ENCODE results near the gene GIT1.

Gene GIT1

GRCh38 chr17:29593591-29594518 lies 4.4 kb upstream of the GIT1 start:
- peak; percentile 44 to 82 for DNase-seq

GRCh38 chr17:29592850-29593551 lies 3.6 kb upstream of the GIT1 start, which contains the start of gene ANKRD13B:
Gene ANKRD13B, plus strand, starts transcription at chr17:29593132. Its CDS starts 490 bp downstream, at chr17:29593622.
- DNase-seq = peak; percentile 58 to 91

- peak; percentile 95 to 98 for DNase-seq
Observed at GRCh38 chr17:29591737-29592608, 2.5 kb upstream of the GIT1 start.

- DNase-seq = peak; percentile 88 to 96
Observed at GRCh38 chr17:29591146-29591736, 1.8 kb upstream of the GIT1 start.

GRCh38 chr17:29590411-29591145 lies 1.1 kb upstream of the GIT1 start:
- DNase-seq = peak; percentile 67 to 91

GRCh38 chr17:29588562-29589411 lies 661 bp downstream of the GIT1 start:
- peak; percentile 40 to 82 for DNase-seq

GRCh38 chr17:29588017-29588561 lies 1.4 kb downstream of the GIT1 start:
- DNase-seq = no peak

- no peak for DNase-seq
Observed at GRCh38 chr17:29587591-29587990, 1.9 kb downstream of the GIT1 start.

GRCh38 chr17:29586676-29587469 lies 2.6 kb downstream of the GIT1 start:
- no peak for DNase-seq

GRCh38 chr17:29585080-29585751 lies 4.2 kb downstream of the GIT1 start:
- no peak for DNase-seq

GRCh38 chr17:29584452-29585079 lies 4.9 kb downstream of the GIT1 start:
- DNase-seq = no peak

GRCh38 chr17:29583324-29584248 lies 5.9 kb downstream of the GIT1 start:
- DNase-seq = no peak

GRCh38 chr17:29582772-29583171 lies 6.7 kb downstream of the GIT1 start:
- DNase-seq = no peak

GRCh38 chr17:29582254-29582765 lies 7.1 kb downstream of the GIT1 start:
- DNase-seq = no peak

GRCh38 chr17:29581583-29582253 lies 7.7 kb downstream of the GIT1 start:
- peak in 1 of 2 experiments; percentile 67 for DNase-seq

Data from NCI-H526 (cell line).